COR-L47 (cell line): Measurements from ENCODE around the gene SLC1A1.
"Not testable (repeated sequence)": the region's sequence is repeated elsewhere in the genome, so short reads cannot be mapped to it uniquely, and the experiment has no call there.

Experiments used
- DNase-seq: peaks from one replicate; lab custom pipeline; 2025; lab: John Stamatoyannopoulos, UW

Gene SLC1A1

DNA sequence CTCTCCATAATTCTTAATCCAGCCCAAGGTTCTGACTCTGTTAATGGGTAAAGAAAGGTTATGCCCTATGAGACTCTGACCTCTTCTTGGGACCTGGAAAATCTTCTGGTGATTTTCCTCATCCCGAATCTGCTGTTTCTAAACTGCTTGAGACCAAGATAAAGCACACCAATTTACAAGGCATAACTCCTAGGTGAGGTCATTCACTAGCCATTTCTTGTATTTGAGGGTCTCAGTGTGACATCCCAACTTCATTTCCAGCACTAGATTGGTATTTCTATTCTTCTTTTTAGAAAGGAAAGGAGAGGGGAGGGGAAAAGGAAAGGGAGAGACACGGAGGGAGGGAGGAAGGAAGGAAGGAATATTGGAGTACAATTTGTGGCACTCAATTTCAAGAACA lies 51.6 kb downstream of the SLC1A1 start:
- DNase-seq: no peak

DNA sequence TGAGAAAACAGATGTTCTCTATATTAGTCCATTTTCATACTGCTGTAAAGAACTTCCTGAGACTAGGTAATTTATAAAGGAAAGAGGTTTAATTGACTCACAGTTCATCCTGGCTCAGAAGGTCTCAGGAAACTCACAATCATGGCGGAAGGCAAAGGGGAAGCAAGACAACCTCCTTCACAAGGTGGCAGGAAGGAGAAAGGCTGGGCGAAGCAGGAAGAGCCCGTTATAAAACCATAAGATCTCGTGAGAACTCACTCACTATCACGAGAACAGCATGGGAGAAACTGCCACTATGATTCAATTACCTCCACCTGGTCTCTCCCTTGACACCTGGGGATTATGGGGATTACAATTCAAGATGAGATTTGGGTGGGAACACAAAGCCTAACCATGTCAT lies 54.4 kb downstream of the SLC1A1 start:
- not testable (repeated sequence) for DNase-seq

DNA sequence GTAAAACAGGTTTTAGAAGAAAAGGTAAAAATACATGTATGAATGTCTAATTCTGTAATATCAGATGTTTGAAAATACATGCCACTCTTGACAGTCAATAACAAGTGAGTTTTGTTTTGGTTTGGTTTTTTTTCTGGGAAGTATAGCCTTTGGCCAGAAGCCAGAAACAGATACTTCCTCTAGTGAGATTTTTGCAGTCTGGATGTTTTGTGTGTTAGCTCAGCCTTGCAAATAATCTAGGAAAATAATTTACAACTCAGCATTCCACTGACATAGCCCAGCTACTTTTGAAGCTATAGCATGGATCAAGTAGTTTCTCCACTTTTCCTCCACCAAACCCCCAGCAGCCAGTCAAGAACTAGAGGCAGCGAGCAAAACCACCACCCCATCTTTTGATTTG lies 56.7 kb downstream of the SLC1A1 start:
- no peak for DNase-seq

- no peak for DNase-seq
Measured at GRCh38 chr9:4548811-4549725, 58.8 kb downstream of the SLC1A1 start.

DNA sequence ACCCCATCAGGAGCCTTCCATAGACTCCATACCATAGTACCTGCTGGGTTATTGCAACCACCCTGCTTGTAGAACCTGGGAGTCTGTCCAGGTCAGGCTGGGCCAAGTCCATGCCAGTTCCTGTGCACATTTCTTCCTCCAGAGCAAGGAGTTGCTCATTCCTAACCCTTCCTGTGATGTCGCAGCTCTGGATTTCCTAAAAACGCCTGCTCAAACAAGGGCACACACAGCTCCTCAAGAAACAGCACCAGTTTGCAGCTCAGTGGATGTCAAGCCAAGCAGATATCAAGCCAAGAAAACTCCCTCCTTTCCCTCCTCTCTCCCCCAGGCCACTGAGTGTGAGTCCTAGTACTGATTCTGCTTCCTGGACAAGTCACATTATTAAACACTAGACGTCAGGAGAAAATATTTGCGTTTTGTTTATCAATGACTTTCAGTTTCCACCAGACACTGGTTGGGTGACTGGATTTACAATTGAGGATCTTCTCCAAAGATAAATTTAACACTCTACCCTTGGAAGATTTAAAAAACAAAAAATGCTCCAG lies 59.6 kb downstream of the SLC1A1 start:
- no peak for DNase-seq

DNA sequence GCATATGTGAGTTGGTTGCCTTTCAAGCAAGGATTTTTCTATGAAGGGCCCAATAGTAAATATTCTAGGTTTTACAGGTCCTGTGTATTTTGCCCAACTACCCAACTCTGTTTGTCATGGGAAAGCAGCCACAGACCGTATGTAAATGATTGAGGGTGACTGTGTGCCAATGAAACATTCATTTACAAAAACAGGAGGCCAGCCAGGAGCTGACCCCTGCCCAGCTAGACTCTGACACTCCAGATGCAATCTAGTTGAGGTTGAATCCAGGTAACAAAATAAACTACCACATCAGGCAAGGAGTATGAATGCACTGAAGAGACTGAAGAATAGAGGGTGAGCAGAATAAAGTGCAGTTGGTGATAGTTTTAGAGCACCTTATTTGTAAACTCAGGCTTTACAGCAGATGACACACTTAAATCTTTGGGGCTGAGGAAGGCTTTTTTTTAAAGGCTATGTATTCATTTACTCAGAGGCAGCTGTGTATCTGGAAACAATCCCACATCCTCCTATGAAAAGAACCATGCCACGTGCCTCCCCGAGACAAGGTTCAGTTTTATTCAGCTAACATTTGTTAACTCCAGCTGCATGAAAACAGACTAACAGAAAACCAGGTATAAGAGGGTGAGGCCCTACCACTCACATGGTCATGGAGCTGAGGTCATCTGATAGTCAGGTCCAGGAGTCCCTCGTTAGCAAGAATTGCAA lies 60.7 kb downstream of the SLC1A1 start:
- no peak for DNase-seq

GRCh38 chr9:4553951-4554381 lies 63.7 kb downstream of the SLC1A1 start:
- no peak for DNase-seq

DNA sequence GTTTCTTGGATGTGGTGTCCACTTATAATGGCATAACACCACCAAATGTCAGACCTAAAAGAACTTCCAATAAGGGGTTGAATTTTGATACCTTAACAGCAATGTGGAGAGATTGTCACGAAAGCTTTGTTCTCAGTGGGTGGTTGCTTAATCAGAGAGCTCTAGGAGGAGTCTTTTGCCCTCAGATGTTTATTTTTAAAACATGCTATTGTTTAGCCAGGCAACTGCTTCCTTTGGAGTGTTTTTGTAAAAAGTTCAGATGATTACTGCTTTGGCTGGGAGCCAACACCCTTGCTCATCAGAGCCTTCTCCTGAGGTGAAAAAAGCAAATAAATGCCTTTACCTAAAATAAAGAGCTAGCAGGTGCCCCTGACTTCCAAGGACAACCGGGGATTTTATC lies 65.0 kb downstream of the SLC1A1 start:
- DNase-seq: peak; percentile 89

GRCh38 chr9:4558371-4558998 lies 68.2 kb downstream of the SLC1A1 start:
- DNase-seq: no peak

DNA sequence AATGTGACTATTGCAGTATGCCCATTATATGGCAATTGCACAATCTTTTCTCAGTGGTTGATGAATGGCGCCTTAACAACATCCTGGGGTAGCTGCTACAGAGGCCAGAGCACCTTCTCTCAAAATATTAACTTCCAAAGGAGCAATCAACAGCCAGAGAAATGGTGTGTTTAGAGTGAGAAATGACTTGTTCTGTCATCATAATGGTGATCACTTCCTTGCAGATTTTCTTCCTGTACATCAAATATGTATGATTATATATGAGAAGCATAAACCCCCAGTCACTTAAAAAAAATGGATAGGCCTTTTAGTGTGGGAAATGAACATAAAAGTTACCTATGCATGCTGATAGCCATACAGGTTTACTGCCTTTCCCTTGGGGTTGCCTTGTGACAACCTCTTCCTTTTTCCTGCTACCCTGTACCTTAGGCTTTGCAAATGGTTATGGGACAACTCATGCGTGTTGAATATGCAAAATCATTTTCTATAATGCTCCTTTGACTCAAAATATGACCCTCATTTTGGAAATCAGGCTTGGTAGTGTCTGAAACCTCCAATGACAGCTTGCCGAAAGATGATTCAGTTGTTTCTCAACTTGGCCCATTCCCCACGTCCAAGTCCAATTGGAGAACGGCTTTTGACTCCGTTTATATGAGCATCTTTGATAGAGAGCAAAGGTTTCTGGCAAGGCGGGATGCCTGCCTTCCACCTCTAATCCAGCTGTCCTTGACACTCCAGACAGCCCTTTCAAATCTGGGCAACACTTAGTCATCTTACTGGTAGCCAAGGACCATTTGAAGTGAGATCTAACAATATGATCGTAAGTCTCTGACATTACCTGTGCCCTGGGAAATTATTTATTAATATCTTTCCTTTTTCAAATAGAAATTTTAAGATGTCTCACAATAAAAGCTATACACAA lies 69.3 kb downstream of the SLC1A1 start:
- DNase-seq: no peak

GRCh38 chr9:4563105-4563504 lies 72.8 kb downstream of the SLC1A1 start:
- no peak for DNase-seq

DNA sequence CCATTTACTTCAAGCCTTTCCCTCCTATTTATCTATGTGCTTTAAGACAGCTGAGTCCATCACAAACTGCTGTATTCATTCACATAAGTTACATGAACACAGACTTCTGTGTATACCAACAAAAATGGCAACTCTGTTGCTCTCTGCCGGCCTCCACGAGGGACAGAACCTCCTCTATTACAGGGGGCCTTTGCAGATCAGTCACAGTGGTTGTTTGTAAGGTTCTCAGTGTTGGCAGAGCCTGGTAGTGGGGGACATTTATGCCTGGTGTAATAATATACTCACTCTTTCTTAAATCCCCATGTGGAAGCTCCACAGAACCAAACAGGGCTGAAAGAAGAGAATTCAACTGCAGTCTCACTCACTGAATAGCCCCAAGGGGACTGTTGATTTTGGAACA lies 76.5 kb downstream of the SLC1A1 start:
- no peak for DNase-seq

DNA sequence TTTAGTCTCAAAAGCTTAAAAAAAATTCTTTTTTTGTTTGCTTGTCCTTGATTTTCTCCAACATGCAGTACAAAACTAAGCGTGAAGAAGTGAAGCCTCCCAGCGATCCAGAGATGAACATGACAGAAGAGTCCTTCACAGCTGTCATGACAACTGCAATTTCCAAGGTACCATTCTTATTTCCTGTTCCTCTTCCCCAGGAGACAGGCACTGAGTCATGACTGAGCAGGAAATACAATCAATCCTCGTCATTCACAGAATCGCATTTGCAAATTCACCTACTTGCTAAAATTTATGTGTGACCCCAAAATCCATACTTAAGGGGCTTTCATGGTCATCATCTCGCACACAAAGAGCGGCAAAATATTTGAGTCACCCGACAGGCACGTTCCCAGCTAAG lies 77.3 kb downstream of the SLC1A1 start:
- no peak for DNase-seq

- DNase-seq: no peak
Measured at GRCh38 chr9:4569101-4569500, 78.8 kb downstream of the SLC1A1 start.

DNA sequence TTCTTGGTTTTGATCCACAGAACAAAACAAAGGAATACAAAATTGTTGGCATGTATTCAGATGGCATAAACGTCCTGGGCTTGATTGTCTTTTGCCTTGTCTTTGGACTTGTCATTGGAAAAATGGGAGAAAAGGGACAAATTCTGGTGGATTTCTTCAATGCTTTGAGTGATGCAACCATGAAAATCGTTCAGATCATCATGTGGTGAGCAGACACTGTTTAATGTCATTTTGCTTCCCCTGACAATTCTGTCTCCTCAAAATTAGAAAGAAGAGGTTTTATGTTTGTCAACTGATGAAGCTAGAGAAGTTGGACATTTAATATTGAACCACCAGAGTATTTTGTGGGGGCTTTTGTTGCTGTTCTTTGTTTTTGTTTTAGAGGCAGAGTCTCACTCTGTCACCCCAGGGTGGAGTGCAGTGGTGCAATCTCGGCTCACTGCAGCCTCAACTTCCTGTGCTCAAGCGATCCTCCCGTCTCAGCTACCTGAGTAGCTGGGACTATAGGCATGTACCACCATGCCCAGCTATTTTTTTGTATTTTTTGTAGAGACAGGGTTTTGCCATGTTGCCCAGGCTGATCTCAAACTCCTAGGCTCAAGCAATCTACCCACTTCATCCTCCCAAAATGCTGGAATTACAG lies 82.0 kb downstream of the SLC1A1 start:
- DNase-seq: no peak

DNA sequence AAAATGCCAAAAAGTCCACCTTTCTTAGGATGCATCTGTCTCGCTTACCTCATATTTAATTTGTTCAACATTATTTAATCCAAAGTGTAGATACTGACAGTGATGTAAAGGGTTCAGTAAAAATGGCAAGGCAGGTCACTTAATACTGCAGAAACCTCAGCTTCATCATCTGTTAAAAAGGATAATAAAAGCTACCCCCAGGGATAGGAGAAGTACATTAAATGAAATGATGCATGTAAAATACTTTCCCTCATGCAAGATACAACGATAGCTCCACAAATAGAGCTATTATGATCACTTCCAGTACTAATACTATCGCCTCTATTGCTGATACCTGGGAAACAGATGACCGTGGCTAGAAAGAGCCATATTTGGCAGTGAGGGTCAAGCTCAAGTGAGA lies 82.9 kb downstream of the SLC1A1 start:
- no peak for DNase-seq

DNA sequence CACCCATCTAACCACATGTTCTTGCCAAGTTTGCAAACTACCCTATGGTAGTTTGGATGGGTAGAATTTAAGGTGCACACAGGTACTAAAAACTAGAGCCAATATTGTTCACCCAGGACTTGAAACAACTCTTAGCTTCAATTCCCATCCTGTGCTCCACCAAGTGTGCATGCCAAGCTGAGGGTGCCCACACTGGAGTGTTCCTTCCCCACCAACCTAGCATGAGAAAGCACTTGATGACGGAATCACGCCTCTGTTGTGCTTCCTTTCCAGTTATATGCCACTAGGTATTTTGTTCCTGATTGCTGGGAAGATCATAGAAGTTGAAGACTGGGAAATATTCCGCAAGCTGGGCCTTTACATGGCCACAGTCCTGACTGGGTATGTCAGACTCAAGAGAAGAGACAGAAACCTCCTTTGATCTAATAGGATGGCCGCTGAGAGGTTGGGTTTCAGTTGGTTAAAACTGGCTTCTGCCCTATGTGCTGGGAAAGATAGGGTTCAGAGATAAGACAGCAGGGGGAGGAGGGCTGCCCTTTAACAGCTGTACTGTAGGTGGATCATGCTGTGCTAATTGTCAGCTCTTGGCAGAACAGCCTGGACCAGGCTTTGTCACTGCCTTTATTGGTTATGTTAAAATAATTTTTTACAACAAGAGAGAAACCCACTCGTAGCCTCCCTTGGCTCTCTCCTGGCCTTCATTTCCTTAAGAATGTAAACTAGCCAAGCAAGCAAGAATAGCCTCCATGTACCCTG lies 83.5 kb downstream of the SLC1A1 start:
- peak; percentile 57 for DNase-seq

GRCh38 chr9:4574657-4575243 lies 84.5 kb downstream of the SLC1A1 start:
- DNase-seq: no peak

GRCh38 chr9:4575997-4576396 lies 85.7 kb downstream of the SLC1A1 start:
- DNase-seq: no peak

- no peak for DNase-seq
Measured at GRCh38 chr9:4576448-4576847, 86.2 kb downstream of the SLC1A1 start.
